HG02588 (cell line): ENCODE results near the gene TP53RK.

ENCODE experiments used
- ATAC-seq: cut with Tn5 transposase; IDR thresholded peaks from one replicate; pipeline ENCODE4 v1.9.1; 2021; ENCODE audit warnings: mild to moderate bottlenecking, moderate library complexity; ENCODE audit not compliant: unreplicated experiment

TP53RK gene

GRCh38 chr20:46641424-46641823 lies 47.8 kb downstream of the TP53RK start:
- ATAC-seq, result no peak

GRCh38 chr20:46640536-46641311 lies 48.5 kb downstream of the TP53RK start:
- no peak for ATAC-seq

DNA sequence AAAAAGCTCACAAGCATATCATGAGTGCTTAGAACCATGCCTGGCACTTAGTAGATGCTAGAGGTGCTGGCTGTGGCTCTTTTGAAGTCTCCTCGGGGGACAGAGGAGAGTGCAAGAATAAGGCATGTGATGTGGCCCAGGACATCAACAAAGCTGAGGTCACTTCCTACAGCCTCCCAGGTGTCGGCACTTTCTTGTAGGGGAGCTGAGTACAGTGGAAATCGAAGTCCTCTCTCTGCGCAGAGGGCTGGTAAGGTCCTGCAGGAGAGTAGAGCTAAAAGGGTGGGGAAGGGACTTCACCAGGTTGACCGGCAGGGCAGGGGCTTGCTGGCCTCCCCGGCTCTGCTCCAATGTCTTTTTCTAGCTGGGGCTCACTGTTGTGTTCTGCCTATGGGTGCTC lies 49.2 kb downstream of the TP53RK start:
- ATAC-seq, result no peak

DNA sequence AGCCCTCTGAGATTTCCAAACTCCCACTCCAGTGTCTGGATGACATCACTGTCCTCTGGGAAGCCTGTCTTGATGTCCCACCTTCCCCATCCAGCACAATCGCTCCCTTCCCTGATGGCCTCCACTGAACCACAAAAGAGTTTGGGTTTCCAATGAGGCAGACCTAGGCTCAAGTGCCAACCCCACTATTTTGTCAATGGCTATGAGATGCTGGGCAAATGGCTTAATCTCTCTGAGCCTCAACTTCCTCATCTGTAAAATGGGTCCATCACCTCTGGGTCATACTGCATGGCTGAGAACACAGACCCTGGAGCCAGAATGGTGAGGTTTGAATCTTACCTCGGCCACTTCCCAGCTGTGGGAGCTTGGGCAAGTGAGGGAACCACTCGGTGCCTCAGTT lies 49.7 kb downstream of the TP53RK start:
- ATAC-seq, result no peak

DNA sequence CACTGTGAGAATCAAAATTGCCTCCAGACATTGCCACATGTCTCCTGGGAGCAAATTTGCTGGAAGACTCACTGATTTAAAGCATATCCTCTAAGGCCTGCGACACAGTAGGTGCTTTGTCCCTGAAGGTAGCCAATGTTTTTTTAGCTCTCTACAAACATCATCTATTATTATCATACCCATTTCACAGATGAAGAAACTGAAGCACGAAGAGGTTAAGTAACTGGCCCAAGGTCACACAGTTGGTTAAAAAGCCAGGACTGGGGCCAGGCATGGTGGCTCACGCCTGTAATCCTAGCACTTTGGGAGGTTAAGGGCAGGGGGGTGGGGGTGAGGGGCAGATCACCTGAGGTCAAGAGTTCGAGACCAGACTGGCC lies 50.4 kb downstream of the TP53RK start:
- no peak for ATAC-seq

GRCh38 chr20:46638134-46638897 lies 50.9 kb downstream of the TP53RK start:
- ATAC-seq, result no peak

DNA sequence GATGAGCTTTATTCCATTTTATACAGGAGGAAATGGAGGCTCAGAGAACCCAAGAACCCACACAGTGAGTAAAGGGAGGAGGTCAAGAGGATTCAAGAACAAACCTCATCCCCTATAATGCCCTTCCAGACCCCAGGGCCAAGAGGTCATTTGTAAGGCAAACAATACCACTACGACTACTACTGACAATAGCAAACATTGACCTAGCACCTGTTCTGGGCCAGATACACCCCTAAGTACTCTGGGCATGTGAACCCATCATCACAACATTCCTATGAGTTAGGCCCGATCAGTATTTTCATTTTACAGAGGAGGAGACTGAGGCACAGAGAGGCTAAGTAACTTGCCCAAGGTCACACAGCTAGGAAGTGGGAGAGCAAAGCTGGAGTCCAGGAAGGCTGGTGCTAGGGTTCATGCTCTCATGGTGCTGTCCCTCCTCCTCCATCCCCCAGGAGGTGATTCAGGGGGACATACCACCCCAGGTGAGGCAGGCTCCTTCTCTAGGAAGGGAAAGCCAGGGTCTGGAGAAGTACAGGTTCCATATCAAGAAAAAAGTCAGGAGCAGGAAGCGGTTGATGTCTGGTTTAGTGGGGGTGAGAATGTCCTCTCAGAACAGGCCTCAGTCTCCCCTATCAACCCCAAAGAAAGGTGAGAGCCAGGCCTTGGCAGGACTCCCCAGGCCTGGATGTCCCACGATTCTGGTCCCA lies 51.7 kb downstream of the TP53RK start:
- no peak for ATAC-seq

- no peak for ATAC-seq
Observed at GRCh38 chr20:46637020-46637419, 52.2 kb downstream of the TP53RK start.

- no peak for ATAC-seq
Observed at GRCh38 chr20:46636514-46636913, 52.7 kb downstream of the TP53RK start.

DNA sequence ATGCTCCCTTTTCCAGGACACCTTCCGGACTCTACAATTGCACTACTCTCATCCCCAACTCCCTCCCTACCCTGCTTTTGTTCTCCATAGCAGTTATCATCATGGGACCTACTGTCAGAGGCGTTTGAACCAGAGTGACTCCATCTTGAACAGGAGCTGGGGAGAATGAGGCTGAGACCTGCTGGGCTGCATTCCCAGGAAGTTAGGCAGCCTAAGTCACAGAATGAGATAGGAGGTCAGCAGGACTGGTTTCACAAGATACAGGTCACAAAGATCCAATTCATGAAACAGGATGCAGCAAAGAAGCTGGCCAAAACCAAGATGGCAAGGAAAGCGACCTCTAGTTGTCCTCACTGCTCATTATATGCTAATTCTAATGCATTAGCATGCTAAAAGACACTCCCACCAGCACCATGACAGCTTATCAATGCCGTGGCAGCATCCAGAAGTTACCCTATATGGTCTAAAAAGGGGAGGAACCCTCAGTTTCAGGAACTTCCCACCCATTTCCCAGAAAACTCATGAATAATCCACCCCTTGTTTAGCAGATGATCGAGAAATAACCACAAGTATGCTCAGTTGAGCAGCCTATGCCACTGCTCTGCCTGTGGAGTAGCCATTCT lies 53.6 kb downstream of the TP53RK start:
- ATAC-seq, result no peak

DNA sequence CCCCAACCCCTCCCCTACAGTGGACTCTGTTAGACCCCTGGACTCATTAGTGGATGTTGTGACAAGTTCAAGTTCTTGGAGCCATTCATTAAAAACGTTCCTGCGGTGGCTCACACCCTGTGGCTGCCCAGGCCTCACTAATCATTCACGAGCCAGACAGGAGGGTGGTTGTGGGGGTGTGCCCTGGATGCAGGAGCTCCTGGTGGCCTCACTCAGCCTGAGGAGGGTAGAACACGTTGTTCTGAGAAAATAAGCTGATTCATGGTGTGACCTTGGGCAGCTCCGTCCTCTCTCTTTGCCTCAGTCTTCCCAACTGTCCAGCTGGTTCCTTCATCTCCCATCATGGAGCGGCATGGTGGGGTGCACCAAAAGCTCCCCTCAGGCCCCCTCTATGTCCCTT lies 54.7 kb downstream of the TP53RK start:
- ATAC-seq, result no peak
